Right lobe of liver (tissue), 4 donors: ENCODE results near the gene SUGCT.

Experiments
- POLR2A ChIP-seq: fragments of 450-650 bp; IDR thresholded peaks from one replicate; pipeline ENCODE4 v1.6.1; 2017; ENCODE audit warnings: antibody characterized with exemption, mild to moderate bottlenecking
- TF ChIP-seq, protein P1 (sequence below), 4 donors: fragments of 200-600 bp in 3 of 4; fragments of 450-650 bp in 1 of 4; IDR thresholded peaks; one replicate each; pipeline versions ENCODE4 v1.5.1 to v1.8.0; 2016 to 2022; ENCODE audit warnings: antibody characterized with exemption in 4 of 4, mild to moderate bottlenecking in 2 of 4
- donor health status: DM: no; HTN: no; CAD: no.
- donor health status: DM: no; HTN: no; CAD: no.
- donor health status: DM: no; HTN: yes; CAD: no.

DNA sequence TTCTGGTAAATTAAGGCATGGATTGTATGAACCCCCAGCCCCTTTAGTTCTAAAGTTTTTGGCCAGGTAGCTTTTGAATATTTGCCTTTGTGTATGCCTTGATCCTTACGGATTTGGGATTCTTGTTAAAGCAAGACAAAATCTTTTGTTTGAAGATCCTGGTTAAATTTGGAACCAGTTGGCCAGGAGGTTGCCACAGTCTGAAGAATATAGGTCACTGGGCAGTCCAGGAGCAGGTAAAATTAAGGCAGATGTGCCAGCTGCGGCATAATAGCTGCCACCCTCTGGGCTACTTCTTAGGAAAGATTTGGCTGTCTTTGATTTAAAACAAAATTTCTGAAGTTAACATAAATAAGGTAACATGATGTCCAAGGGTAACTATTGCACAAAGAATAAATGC, 192.3 kb downstream of the SUGCT start:
- TF ChIP-seq, protein P1, sequence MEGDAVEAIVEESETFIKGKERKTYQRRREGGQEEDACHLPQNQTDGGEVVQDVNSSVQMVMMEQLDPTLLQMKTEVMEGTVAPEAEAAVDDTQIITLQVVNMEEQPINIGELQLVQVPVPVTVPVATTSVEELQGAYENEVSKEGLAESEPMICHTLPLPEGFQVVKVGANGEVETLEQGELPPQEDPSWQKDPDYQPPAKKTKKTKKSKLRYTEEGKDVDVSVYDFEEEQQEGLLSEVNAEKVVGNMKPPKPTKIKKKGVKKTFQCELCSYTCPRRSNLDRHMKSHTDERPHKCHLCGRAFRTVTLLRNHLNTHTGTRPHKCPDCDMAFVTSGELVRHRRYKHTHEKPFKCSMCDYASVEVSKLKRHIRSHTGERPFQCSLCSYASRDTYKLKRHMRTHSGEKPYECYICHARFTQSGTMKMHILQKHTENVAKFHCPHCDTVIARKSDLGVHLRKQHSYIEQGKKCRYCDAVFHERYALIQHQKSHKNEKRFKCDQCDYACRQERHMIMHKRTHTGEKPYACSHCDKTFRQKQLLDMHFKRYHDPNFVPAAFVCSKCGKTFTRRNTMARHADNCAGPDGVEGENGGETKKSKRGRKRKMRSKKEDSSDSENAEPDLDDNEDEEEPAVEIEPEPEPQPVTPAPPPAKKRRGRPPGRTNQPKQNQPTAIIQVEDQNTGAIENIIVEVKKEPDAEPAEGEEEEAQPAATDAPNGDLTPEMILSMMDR (IDR thresholded peaks at IDR 0.05) = no peak
- TF ChIP-seq POLR2A = no peak
